ENCODE results near the gene SLC12A7.

Gene SLC12A7

DNA sequence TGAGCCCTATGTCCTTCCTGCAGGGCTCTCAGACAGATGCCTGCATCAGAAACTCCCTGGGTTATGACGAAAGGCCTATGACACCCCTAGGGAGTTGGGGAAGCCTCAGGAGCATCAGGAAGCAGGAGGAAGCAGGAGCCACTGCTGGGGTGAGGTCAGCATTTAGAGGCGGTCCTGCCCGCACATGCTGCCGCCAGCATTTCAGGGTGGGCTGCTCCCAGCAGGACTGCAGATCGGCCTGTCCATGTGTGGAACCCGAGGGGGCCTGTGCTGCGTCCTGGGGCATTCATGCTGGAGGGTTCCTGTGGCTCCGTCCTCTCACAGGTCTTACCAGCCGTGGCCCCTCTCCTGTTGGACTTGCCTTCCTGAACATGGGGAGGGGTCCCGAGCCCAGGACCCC lies 96.4 kb downstream of the SLC12A7 start:
- Histone ChIP-seq H3K9me3 (ENCODE audit: control insufficient read depth, insufficient read depth, low read depth, low read length) (no peaks in the 10 kb centered on the region), H3K4me3 (ENCODE audit: low read depth, low read length) (no peak overlapping the region), H3K27ac (ENCODE audit: extremely low read depth, low read depth, low read length) (no peak overlapping the region), H3K4me1 (ENCODE audit: control insufficient read depth, insufficient read depth, low read length) (peaks cover 3% of the 10 kb centered on the region; the same call in 1 of the 2 replicates), H3K36me3 (ENCODE audit: control insufficient read depth in 2 of 2, insufficient read depth in 1 of 2, low read length in 2 of 2) (peaks cover 0 to 44% of the 10 kb centered on the region in 2 experiments; a peak in 1 of 3 replicates)
- POLR2A ChIA-PET = no interaction called here
- CTCF ChIA-PET = interaction anchor here (0.6 to 2.2 kb wide), 6 partner anchors 10 to 152 kb away, joined by 3 to 7 read pairs (median 5); no protein-coding TSS in a partner anchor
- TF ChIP-seq OSR2 (tag by site-specific recombination; IDR thresholded peaks at IDR 0.05) (peak; percentile 52), ZNF777 (tag by site-specific recombination; IDR thresholded peaks at IDR 0.05; ENCODE audit: borderline replicate concordance) (no peak)

- peaks cover 0 to 44% of the 10 kb centered on the region in 2 experiments; a peak in 1 of 3 replicates for H3K36me3 ChIP-seq (ENCODE audit: control insufficient read depth in 2 of 2, insufficient read depth in 1 of 2, low read length in 2 of 2)
- no peak for TF ChIP-seq ZNF624 (tag by site-specific recombination; IDR thresholded peaks at IDR 0.05)
- no peak for TF ChIP-seq ZNF843 (tag by site-specific recombination; IDR thresholded peaks at IDR 0.05)
- no peak for TF ChIP-seq ZNF112 (tag by site-specific recombination; IDR thresholded peaks at IDR 0.05)
- TF ChIP-seq ZNF473 (tag by site-specific recombination; IDR thresholded peaks at IDR 0.05) = no peak
- no peak for TF ChIP-seq WT1 (tag by site-specific recombination; IDR thresholded peaks at IDR 0.05)
- no peak for TF ChIP-seq ZNF785 (tag by site-specific recombination; IDR thresholded peaks at IDR 0.05)
- no peak for TF ChIP-seq ZFP37 (tag by site-specific recombination; IDR thresholded peaks at IDR 0.05)
- TF ChIP-seq, protein P1, sequence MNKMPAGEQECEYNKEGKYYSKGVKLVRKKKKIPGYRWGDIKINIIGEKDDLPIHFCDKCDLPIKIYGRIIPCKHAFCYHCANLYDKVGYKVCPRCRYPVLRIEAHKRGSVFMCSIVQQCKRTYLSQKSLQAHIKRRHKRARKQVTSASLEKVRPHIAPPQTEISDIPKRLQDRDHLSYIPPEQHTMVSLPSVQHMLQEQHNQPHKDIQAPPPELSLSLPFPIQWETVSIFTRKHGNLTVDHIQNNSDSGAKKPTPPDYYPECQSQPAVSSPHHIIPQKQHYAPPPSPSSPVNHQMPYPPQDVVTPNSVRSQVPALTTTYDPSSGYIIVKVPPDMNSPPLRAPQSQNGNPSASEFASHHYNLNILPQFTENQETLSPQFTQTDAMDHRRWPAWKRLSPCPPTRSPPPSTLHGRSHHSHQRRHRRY (tag by site-specific recombination; IDR thresholded peaks at IDR 0.05) = no peak
- TF ChIP-seq ZSCAN16 (tag by site-specific recombination; IDR thresholded peaks at IDR 0.05) = no peak
- no peak for TF ChIP-seq ZFHX2 (tag by site-specific recombination; conservative IDR thresholded peaks at IDR 0.05)
- TF ChIP-seq, protein P2, sequence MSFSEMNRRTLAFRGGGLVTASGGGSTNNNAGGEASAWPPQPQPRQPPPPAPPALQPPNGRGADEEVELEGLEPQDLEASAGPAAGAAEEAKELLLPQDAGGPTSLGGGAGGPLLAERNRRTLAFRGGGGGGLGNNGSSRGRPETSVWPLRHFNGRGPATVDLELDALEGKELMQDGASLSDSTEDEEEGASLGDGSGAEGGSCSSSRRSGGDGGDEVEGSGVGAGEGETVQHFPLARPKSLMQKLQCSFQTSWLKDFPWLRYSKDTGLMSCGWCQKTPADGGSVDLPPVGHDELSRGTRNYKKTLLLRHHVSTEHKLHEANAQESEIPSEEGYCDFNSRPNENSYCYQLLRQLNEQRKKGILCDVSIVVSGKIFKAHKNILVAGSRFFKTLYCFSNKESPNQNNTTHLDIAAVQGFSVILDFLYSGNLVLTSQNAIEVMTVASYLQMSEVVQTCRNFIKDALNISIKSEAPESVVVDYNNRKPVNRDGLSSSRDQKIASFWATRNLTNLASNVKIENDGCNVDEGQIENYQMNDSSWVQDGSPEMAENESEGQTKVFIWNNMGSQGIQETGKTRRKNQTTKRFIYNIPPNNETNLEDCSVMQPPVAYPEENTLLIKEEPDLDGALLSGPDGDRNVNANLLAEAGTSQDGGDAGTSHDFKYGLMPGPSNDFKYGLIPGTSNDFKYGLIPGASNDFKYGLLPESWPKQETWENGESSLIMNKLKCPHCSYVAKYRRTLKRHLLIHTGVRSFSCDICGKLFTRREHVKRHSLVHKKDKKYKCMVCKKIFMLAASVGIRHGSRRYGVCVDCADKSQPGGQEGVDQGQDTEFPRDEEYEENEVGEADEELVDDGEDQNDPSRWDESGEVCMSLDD (tag by site-specific recombination; IDR thresholded peaks at IDR 0.05) = no peak
- TF ChIP-seq ZNF24 (tag by site-specific recombination; IDR thresholded peaks at IDR 0.05) = no peak
- TF ChIP-seq ZNF202 (tag by site-specific recombination; IDR thresholded peaks at IDR 0.05; ENCODE audit: borderline replicate concordance) = no peak
- TF ChIP-seq ZFP3 (tag by site-specific recombination; IDR thresholded peaks at IDR 0.05; ENCODE audit: low read depth) = no peak
- TF ChIP-seq, protein P3, sequence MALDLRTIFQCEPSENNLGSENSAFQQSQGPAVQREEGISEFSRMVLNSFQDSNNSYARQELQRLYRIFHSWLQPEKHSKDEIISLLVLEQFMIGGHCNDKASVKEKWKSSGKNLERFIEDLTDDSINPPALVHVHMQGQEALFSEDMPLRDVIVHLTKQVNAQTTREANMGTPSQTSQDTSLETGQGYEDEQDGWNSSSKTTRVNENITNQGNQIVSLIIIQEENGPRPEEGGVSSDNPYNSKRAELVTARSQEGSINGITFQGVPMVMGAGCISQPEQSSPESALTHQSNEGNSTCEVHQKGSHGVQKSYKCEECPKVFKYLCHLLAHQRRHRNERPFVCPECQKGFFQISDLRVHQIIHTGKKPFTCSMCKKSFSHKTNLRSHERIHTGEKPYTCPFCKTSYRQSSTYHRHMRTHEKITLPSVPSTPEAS (tag by site-specific recombination; IDR thresholded peaks at IDR 0.05) = no peak
- peaks cover 10% of the 10 kb centered on the region for H3K4me1 ChIP-seq (ENCODE audit: control insufficient read depth, insufficient read depth, low read length)
- ChIA-PET CTCF (interaction anchor here (1.5 to 2.2 kb wide), 3 partner anchors 10 to 153 kb away, joined by 5 to 7 read pairs (median 6); no protein-coding TSS in a partner anchor), POLR2A (no interaction called here)
- H3K9me3 ChIP-seq (ENCODE audit: control insufficient read depth, insufficient read depth, low read depth, low read length) = no peaks in the 10 kb centered on the region
- no peak overlapping the region for H3K4me3 ChIP-seq (ENCODE audit: low read depth, low read length)
- H3K27ac ChIP-seq (ENCODE audit: extremely low read depth, low read depth, low read length) = no peak overlapping the region
Measured at GRCh38 chr5:1014781-1015221, 97.1 kb downstream of the SLC12A7 start.

- H3K9me3 ChIP-seq (ENCODE audit: control insufficient read depth, insufficient read depth, low read depth, low read length) = no peaks in the 10 kb centered on the region
- POLR2A ChIA-PET = no interaction called here
- H3K4me3 ChIP-seq (ENCODE audit: low read depth, low read length) = no peak overlapping the region
- no peak overlapping the region for H3K27ac ChIP-seq (ENCODE audit: extremely low read depth, low read depth, low read length)
- peaks cover 0 to 44% of the 10 kb centered on the region in 2 experiments; a peak in 1 of 3 replicates for H3K36me3 ChIP-seq (ENCODE audit: control insufficient read depth in 2 of 2, insufficient read depth in 1 of 2, low read length in 2 of 2)
- peaks cover 14% of the 10 kb centered on the region for H3K4me1 ChIP-seq (ENCODE audit: control insufficient read depth, insufficient read depth, low read length)
- CTCF ChIA-PET = interaction anchor here (2.2 to 6.7 kb wide), 2 partner anchors 9 to 89 kb away, joined by 6 to 90 read pairs; no protein-coding TSS in a partner anchor
- TF ChIP-seq ZNF530 (tag by site-specific recombination; IDR thresholded peaks at IDR 0.05; ENCODE audit: low read depth) = no peak
- no peak for TF ChIP-seq ZNF600 (tag by site-specific recombination; IDR thresholded peaks at IDR 0.05)
- no peak for TF ChIP-seq ZNF10 (tag by site-specific recombination; IDR thresholded peaks at IDR 0.05)
- no peak for TF ChIP-seq GLIS1 (tag by site-specific recombination; IDR thresholded peaks at IDR 0.05)
- no peak for TF ChIP-seq ZNF510 (tag by site-specific recombination; IDR thresholded peaks at IDR 0.05; ENCODE audit: insufficient replicate concordance)
Measured at GRCh38 chr5:1014346-1014745, 97.5 kb downstream of the SLC12A7 start.
